HG03139 (cell line): Measurements from ENCODE around the gene LDLRAP1.
"Not testable (repeated sequence)": the region's sequence is repeated elsewhere in the genome, so short reads cannot be mapped to it uniquely, and the experiment has no call there.

Experiments
- ATAC-seq: cut with Tn5 transposase; IDR thresholded peaks from one replicate; pipeline ENCODE4 v1.9.1; 2021; ENCODE audit not compliant: unreplicated experiment

The LDLRAP1 gene

GRCh38 chr1:25543425-25544242, at the start of gene LDLRAP1:
LDLRAP1 (plus strand) TSS chr1:25543606; CDS start chr1:25543699, 93 bp downstream.
- peak; percentile 73 for ATAC-seq

DNA sequence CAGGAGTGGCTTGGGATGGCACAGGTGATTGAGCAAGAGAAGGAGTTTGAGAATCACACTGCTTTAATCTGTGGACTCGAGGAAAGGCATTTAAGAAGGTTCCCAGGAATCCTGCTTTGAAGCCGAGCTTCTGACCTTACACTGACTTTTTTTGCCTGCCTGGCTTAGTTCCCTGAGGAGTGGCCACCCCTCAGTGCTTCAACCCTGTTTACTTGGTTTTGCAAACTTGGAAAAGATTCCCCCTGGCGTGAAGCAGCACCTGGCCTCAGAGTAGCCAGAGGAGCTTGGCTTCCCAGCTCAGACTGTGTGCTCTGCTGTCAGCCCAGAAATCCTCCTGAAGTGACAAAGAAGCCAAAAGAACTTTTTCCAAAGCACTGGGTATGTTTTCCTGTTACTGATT, 48.5 kb upstream of the LDLRAP1 start:
- no peak for ATAC-seq

- no peak for ATAC-seq
These were observed 42.7 kb upstream of the LDLRAP1 start for GRCh38 chr1:25500694-25501093.

GRCh38 chr1:25501235-25502058, 42.0 kb upstream of the LDLRAP1 start:
- no peak for ATAC-seq

GRCh38 chr1:25502957-25503356, 40.4 kb upstream of the LDLRAP1 start:
- ATAC-seq = no peak

DNA sequence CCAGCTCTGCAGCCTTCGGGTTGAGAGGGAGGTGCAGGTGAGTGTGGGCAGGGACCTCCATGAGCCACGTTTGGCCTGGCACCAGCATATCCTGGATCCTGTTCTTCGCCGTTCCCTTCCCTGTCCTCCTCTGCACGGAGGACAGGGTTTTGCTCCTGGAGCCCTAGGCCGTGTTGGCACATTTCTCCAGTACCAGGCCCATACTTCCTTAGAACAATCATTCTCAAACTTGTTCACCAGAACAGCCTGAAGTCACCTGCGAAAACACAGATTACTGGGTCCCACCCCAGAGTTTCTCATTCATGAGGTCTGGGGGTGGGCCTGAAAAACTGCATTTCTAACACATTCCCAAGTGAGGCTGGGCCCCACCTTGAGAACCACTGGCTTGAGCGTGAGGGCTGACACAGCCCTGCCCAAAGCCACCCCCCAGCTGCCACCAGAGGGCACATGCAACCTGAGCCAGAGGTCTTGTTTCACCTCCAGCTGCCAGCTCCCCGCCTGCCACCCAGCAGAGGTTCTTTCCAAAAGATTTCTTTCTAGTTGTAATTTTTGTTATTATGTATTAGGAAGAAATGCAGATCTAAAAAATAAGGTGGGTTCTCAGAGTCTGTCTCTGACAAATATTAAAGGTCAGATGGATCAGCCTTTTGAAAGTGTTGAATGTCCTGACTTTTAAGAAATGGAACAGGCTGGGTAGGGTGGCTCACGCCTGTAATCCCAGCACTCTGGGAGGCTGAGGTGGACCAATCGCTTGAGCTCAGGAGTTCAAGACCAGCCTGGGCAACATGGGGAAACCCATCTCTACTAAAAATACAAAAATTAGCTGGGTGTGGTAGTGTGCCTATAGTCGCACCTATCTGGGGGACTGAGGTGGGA, 39.6 kb upstream of the LDLRAP1 start:
- no peak for ATAC-seq

DNA sequence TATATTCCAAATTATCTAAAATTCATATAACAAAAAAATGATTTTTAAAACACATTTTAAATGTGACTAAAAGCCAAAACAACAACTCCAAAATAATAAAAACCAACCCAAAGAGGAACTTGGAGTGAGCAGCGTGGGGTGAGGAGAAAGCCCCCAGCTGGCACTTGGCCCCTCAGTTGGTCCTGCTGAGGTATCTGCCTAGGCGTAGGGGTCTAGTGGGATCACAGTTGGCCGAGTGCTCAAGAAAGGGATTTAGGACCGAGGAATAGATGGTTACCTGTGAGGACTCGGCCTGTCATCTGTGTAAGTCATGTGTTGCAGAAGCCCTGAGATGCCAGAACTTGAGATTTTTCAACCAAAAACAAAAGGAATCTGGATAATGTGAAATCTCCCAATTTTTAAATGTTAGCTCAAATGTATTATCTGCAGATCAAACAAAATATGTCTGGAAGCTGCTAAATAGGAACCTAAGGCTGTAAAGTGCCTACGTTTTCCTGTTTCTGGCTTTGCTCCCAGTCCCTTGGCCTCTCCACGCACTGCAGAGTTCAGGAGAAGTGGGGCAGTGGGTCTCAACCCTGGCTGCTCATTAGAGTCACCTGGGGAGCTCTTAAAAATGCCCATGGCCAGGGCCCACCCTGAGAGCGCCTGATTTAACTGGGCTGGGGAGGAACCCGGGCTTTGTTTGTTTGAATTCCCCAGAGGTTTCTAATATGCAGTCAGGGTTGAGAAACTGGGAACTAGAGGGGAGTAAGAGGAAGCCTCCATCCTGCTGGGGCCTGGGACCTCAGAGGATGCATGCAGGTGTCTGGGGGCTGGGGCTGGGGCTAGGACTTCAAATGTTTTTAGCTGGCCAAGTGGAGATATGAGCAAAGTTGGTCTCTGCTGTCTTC, 38.5 kb upstream of the LDLRAP1 start:
- ATAC-seq = no peak

GRCh38 chr1:25505656-25506385, 37.6 kb upstream of the LDLRAP1 start:
- ATAC-seq = no peak

DNA sequence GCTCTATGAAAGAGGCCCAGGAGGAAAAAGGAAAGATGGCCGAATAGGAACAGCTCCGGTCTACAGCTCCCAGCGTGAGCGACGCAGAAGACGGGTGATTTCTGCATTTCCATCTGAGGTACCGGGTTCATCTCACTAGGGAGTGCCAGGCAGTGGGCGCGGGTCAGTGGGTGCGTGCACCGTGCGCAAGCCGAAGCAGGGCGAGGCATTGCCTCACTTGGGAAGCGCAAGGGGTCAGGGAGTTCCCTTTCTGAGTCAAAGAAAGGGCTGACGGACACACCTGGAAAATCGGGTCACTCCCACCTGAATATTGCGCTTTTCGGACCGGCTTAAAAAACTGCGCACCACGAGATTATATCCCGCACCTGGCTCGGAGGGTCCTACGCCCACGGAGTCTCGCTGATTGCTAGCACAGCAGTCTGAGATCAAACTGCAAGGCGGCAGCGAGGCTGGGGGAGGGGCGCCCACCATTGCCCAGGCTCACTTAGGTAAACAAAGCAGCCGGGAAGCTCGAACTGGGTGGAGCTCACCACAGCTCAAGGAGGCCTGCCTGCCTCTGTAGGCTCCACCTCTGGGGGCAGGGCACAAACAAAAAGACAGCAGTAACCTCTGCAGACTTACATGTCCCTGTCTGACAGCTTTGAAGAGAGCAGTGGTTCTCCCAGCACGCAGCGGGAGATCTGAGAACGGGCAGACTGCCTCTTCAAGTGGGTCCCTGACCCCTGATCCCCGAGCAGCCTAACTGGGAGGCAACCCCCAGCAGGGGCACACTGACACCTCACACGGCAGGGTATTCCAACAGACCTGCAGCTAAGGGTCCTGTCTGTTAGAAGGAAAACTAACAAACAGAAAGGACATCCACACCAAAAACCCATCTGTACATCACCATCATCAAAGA, 36.6 kb upstream of the LDLRAP1 start:
- ATAC-seq = not testable (repeated sequence)

- no peak for ATAC-seq
These were observed 29.7 kb upstream of the LDLRAP1 start for GRCh38 chr1:25513666-25514065.

DNA sequence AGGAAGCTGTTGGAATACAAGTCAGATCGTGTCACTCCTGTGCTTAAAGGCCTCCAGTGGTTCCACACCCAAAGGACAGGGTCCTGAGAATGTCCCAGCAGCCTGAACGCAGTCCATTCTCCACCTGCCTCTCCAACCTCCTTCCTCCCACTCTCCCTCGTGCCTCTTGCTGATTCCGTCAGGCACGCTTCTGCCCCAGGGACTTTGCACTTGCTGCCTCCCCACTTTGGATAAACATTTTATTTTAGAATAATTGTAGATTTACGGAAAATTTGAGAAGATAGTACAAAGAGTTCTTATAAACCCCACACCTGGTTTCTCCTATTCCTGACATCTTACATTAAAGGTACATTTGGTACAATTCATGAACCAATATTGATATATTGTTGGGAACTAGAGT, 28.4 kb upstream of the LDLRAP1 start:
- ATAC-seq = no peak

DNA sequence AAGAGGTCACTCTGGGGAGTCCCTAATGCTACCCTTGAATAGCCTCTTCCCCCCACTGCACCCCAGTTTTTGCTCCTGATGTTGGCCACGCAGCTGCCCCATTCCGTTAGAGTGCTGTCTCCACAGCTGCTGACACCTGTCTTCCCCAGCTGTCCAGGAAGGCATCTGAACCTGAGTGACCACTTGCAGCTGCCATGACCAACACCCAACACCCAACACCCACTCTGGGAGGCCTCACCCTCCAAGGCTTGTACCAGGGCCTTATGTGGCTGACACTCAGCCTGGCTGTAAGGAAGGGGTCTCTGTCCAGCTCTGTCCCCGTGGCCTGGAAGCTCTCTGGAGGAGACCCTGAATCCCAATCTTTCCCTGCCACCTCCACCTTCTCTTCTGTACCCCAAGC, 26.7 kb upstream of the LDLRAP1 start:
- no peak for ATAC-seq

DNA sequence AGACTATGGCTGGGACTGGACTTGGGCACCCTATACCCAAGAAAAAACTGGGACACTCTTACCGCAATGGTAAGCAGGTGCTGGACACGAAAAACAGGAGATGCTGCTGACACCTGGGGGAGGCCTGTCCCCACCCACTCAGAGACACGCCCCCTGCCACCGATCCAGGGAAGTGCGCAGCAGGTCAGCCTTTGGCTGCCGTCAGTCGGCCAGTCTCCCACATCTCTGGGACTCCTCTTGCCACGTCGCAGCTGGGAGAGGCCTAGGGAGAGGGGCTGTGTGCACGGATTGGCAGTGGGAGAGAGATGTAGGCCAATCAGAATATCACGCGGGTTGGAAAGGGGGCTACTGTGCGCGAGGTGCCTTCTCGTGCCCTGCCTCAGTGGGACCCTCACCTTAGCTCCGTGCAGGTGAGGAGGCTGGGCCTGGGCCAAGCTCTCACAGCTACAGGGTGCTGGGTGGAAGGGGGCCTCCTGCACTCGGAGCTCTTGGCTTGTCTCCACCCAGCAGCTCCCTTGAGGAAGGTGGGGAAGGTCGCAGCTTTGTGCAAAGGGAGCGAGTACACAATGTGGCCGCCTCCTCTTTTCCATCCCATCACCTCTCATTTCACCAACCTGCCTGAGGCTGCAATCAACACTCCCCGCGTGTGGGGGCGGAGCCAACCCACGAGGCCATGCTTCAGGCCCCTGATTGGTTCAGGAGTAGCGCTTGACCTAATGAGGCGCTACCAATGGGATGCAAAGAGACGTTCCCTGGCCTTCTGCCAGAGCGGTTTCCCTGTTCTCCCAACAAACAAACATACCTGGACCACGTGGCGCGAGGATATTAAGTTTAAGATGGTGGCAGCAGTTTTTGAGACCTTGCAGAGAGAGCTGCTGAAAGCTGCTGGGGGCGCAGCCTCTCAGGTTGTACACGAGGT, 25.7 kb upstream of the LDLRAP1 start:
- ATAC-seq = no peak

- ATAC-seq = no peak
These were observed 23.8 kb upstream of the LDLRAP1 start for GRCh38 chr1:25519624-25520023.

GRCh38 chr1:25520446-25521061, 22.9 kb upstream of the LDLRAP1 start:
- ATAC-seq = no peak

- no peak for ATAC-seq
These were observed 21.3 kb upstream of the LDLRAP1 start for GRCh38 chr1:25522031-25522655.

- no peak for ATAC-seq
These were observed 19.9 kb upstream of the LDLRAP1 start for GRCh38 chr1:25523542-25523941.
